ENCODE measurements around the gene ADGRF5. TPM values are rescaled to one million over a fixed set of nuclear protein-coding genes. Genes with fewer than 3 reads are reported as not detected.
"Not testable (repeated sequence)": the region's sequence is repeated elsewhere in the genome, so short reads cannot be mapped to it uniquely, and the experiment has no call there.

Gene ADGRF5
- total RNA-seq, 2 experiments from 2014 or later = not detected

- H3K4me1 Mint-ChIP-seq; ATAC-seq (ENCODE audit: low read depth); POLR2A ChIA-PET; H3K9me3 Mint-ChIP-seq; DNase-seq; H3K27me3 Mint-ChIP-seq; H3K4me3 Mint-ChIP-seq; H3K27ac Mint-ChIP-seq; H3K36me3 Mint-ChIP-seq: not testable (repeated sequence)
Measured at GRCh38 chr6:46855966-46856365, 65.8 kb downstream of the ADGRF5 start.

GRCh38 chr6:46851576-46851975 is 70.2 kb downstream of the ADGRF5 start:
- H3K36me3 Mint-ChIP-seq; H3K27ac Mint-ChIP-seq; ATAC-seq (ENCODE audit: low read depth); DNase-seq; H3K9me3 Mint-ChIP-seq; H3K4me1 Mint-ChIP-seq; POLR2A ChIA-PET; H3K4me3 Mint-ChIP-seq: not testable (repeated sequence)
- H3K27me3 Mint-ChIP-seq = peaks cover 24% of the 10 kb centered on the region

GRCh38 chr6:46850792-46851191 is 70.9 kb downstream of the ADGRF5 start:
- ATAC-seq (ENCODE audit: low read depth) (no peak), DNase-seq (no peak)
- Mint-ChIP-seq H3K9me3 (no peaks in the 10 kb centered on the region), H3K4me3 (no peak overlapping the region), H3K27me3 (peaks cover 24% of the 10 kb centered on the region), H3K27ac (no peak overlapping the region), H3K36me3 (no peaks in the 10 kb centered on the region), H3K4me1 (peaks cover 7% of the 10 kb centered on the region)
- POLR2A ChIA-PET = no interaction called here

- Mint-ChIP-seq H3K4me1 (peaks cover 7% of the 10 kb centered on the region), H3K27me3 (peaks cover 29% of the 10 kb centered on the region), H3K27ac (no peak overlapping the region), H3K4me3 (no peak overlapping the region), H3K9me3 (no peaks in the 10 kb centered on the region), H3K36me3 (no peaks in the 10 kb centered on the region)
- POLR2A ChIA-PET = no interaction called here
- DNase-seq (no peak), ATAC-seq (ENCODE audit: low read depth) (no peak)
Measured at GRCh38 chr6:46849361-46849690, 72.4 kb downstream of the ADGRF5 start.

- Mint-ChIP-seq H3K27me3 (peaks cover 25% of the 10 kb centered on the region), H3K27ac (peak overlapping the region; percentile 27), H3K4me1 (peaks cover 7% of the 10 kb centered on the region), H3K36me3 (no peaks in the 10 kb centered on the region), H3K4me3 (peak overlapping the region; percentile 66), H3K9me3 (no peaks in the 10 kb centered on the region)
- ATAC-seq (ENCODE audit: low read depth) = peak; percentile 76
- DNase-seq = peak; percentile 82
- POLR2A ChIA-PET = no interaction called here
Measured at GRCh38 chr6:46848684-46849360, 72.9 kb downstream of the ADGRF5 start.

- no peak overlapping the region for H3K4me3 Mint-ChIP-seq
Measured at GRCh38 chr6:46845126-46845525, 76.6 kb downstream of the ADGRF5 start.

GRCh38 chr6:46842252-46842846 is 79.4 kb downstream of the ADGRF5 start:
- H3K27ac Mint-ChIP-seq; H3K4me1 Mint-ChIP-seq; ATAC-seq (ENCODE audit: low read depth); DNase-seq; POLR2A ChIA-PET; H3K4me3 Mint-ChIP-seq; H3K36me3 Mint-ChIP-seq: not testable (repeated sequence)
- peaks cover 11% of the 10 kb centered on the region for H3K27me3 Mint-ChIP-seq
- H3K9me3 Mint-ChIP-seq = peaks cover 13% of the 10 kb centered on the region

More at GRCh38 chr6:46845126-46845525, 76.6 kb downstream of the ADGRF5 start:
- no peak overlapping the region for H3K27ac Mint-ChIP-seq
- H3K27me3 Mint-ChIP-seq = peaks cover 23% of the 10 kb centered on the region
- H3K4me1 Mint-ChIP-seq = peaks cover 4% of the 10 kb centered on the region
- ATAC-seq (ENCODE audit: low read depth) (no peak), DNase-seq (no peak)
- no peaks in the 10 kb centered on the region for H3K36me3 Mint-ChIP-seq
- H3K9me3 Mint-ChIP-seq = peaks cover 11% of the 10 kb centered on the region
- POLR2A ChIA-PET = no interaction called here

- ATAC-seq (ENCODE audit: low read depth) (no peak), DNase-seq (no peak)
- H3K4me3 Mint-ChIP-seq = no peak overlapping the region
- POLR2A ChIA-PET = no interaction called here
- H3K4me1 Mint-ChIP-seq = no peaks in the 10 kb centered on the region
- H3K36me3 Mint-ChIP-seq = no peaks in the 10 kb centered on the region
- H3K27ac Mint-ChIP-seq = no peak overlapping the region
- peaks cover 6% of the 10 kb centered on the region for H3K27me3 Mint-ChIP-seq
- H3K9me3 Mint-ChIP-seq = peaks cover 13% of the 10 kb centered on the region
Measured at GRCh38 chr6:46838033-46838432, 83.7 kb downstream of the ADGRF5 start.

- not testable (repeated sequence) for ATAC-seq (ENCODE audit: low read depth)
Measured at GRCh38 chr6:46834991-46835390, 86.7 kb downstream of the ADGRF5 start.

GRCh38 chr6:46834257-46834916 is 87.4 kb downstream of the ADGRF5 start:
- H3K9me3 Mint-ChIP-seq; H3K27ac Mint-ChIP-seq; H3K4me3 Mint-ChIP-seq; H3K4me1 Mint-ChIP-seq; ATAC-seq (ENCODE audit: low read depth); H3K36me3 Mint-ChIP-seq; DNase-seq; POLR2A ChIA-PET; H3K27me3 Mint-ChIP-seq: not testable (repeated sequence)

More at GRCh38 chr6:46834991-46835390, 86.7 kb downstream of the ADGRF5 start:
- H3K27me3 Mint-ChIP-seq, H3K9me3 Mint-ChIP-seq, H3K4me3 Mint-ChIP-seq, POLR2A ChIA-PET, H3K36me3 Mint-ChIP-seq, H3K27ac Mint-ChIP-seq, DNase-seq, H3K4me1 Mint-ChIP-seq: not testable (repeated sequence)

- POLR2A ChIA-PET = no interaction called here
- ATAC-seq (ENCODE audit: low read depth) (no peak), DNase-seq (no peak)
- Mint-ChIP-seq H3K4me3 (no peak overlapping the region), H3K4me1 (no peaks in the 10 kb centered on the region), H3K9me3 (no peaks in the 10 kb centered on the region), H3K27ac (no peak overlapping the region), H3K27me3 (peaks cover 9% of the 10 kb centered on the region), H3K36me3 (no peaks in the 10 kb centered on the region)
Measured at GRCh38 chr6:46832816-46833215, 88.9 kb downstream of the ADGRF5 start.

GRCh38 chr6:46828939-46829338 is 92.8 kb downstream of the ADGRF5 start:
- no peak for ATAC-seq (ENCODE audit: low read depth)
- POLR2A ChIA-PET = no interaction called here
- no peak for DNase-seq
- Mint-ChIP-seq H3K9me3 (no peaks in the 10 kb centered on the region), H3K4me3 (no peak overlapping the region), H3K4me1 (no peaks in the 10 kb centered on the region), H3K36me3 (no peaks in the 10 kb centered on the region), H3K27ac (no peak overlapping the region), H3K27me3 (peaks cover 3% of the 10 kb centered on the region)

- Mint-ChIP-seq H3K27ac (no peak overlapping the region), H3K4me1 (no peaks in the 10 kb centered on the region), H3K4me3 (no peak overlapping the region), H3K27me3 (no peaks in the 10 kb centered on the region), H3K9me3 (no peaks in the 10 kb centered on the region), H3K36me3 (no peaks in the 10 kb centered on the region)
- DNase-seq (no peak), ATAC-seq (ENCODE audit: low read depth) (no peak)
- POLR2A ChIA-PET = no interaction called here
Measured at GRCh38 chr6:46821458-46821881, 100.3 kb downstream of the ADGRF5 start.

GRCh38 chr6:46819561-46819960 is 102.2 kb downstream of the ADGRF5 start:
- POLR2A ChIA-PET = no interaction called here
- H3K4me3 Mint-ChIP-seq = no peak overlapping the region
- H3K4me1 Mint-ChIP-seq = no peaks in the 10 kb centered on the region
- H3K27ac Mint-ChIP-seq = no peak overlapping the region
- DNase-seq (no peak), ATAC-seq (ENCODE audit: low read depth) (no peak)
- peaks cover 1% of the 10 kb centered on the region for H3K9me3 Mint-ChIP-seq
- no peaks in the 10 kb centered on the region for H3K36me3 Mint-ChIP-seq
- no peaks in the 10 kb centered on the region for H3K27me3 Mint-ChIP-seq
